ENCODE results near the gene EAPP. TPM values are rescaled to one million over a fixed set of nuclear protein-coding genes. Genes with fewer than 3 reads are reported as not detected.

EAPP gene
- total RNA-seq, 1 experiment from 2014 or later = 32.2 TPM

GRCh38 chr14:34536951-34537676 lies 2.4 kb downstream of the EAPP start:
- intact Hi-C loops (cut with micrococcal nuclease) = no loop called here
- POLR2A ChIA-PET = interaction anchor here (0.7 kb wide), 1 partner anchor 81 kb away, joined by 3 read pairs; no protein-coding TSS in a partner anchor

More at GRCh38 chr14:34536951-34537676, 2.4 kb downstream of the EAPP start:
- no peak overlapping the region for H3K4me2 ChIP-seq (ENCODE audit: low read length)
- H3K9ac ChIP-seq (ENCODE audit: low read length) = no peak overlapping the region
- TF ChIP-seq SRF (IDR thresholded peaks at IDR 0.05; ENCODE audit: low read depth) (no peak), RAD21 (IDR thresholded peaks at IDR 0.05; ENCODE audit: low read depth) (no peak), ZNF274 (IDR thresholded peaks at IDR 0.05; ENCODE audit: low read depth, low read length) (no peak), TCF7L2 (IDR thresholded peaks at IDR 0.05; ENCODE audit: borderline replicate concordance, extremely low read depth, insufficient read depth, insufficient read length) (no peak), YY1 (IDR thresholded peaks at IDR 0.05; ENCODE audit: extremely low read depth, insufficient replicate concordance, low read depth, low read length) (no peak), POLR2A (IDR thresholded peaks at IDR 0.05; ENCODE audit: borderline replicate concordance, extremely low read depth, insufficient read depth, insufficient read length) (no peak), FOSL1 (IDR thresholded peaks at IDR 0.05; ENCODE audit: low read depth) (no peak), CBX3 (IDR thresholded peaks at IDR 0.05; ENCODE audit: low read depth) (no peak), POLR2AphosphoS5 (IDR thresholded peaks at IDR 0.05; ENCODE audit: low read depth, low read length) (no peak), CEBPB (IDR thresholded peaks at IDR 0.05; ENCODE audit: low read depth) (no peak), SIN3A (IDR thresholded peaks at IDR 0.05; ENCODE audit: low read depth) (no peak), SP1 (IDR thresholded peaks at IDR 0.05; ENCODE audit: low read depth) (no peak), ZBTB33 (IDR thresholded peaks at IDR 0.05; ENCODE audit: extremely low read depth, insufficient replicate concordance, low read length) (no peak), ELF1 (IDR thresholded peaks at IDR 0.05; ENCODE audit: borderline replicate concordance, low read depth) (no peak), REST (IDR thresholded peaks at IDR 0.05; ENCODE audit: low read depth) (no peak), MAX (IDR thresholded peaks at IDR 0.05) (no peak), EZH2 (IDR thresholded peaks at IDR 0.05) (no peak)
- H2AFZ ChIP-seq (ENCODE audit: low read depth, low read length, poor library complexity, severe bottlenecking) = no peak overlapping the region
- no TSS peak for BruUV-seq (replicated peaks)
- no peaks in the 10 kb centered on the region for H3K9me2 ChIP-seq (ENCODE audit: insufficient read depth)
- peaks cover 7 to 28% of the 10 kb centered on the region in 2 experiments; a peak in 3 of 4 replicates for H3K36me3 ChIP-seq (ENCODE audit: control insufficient read depth in 1 of 2, insufficient read depth in 2 of 2, low read length in 2 of 2)
- H3K27ac ChIP-seq (ENCODE audit: low read depth, low read length) = no peak overlapping the region
- H3K4me1 ChIP-seq (ENCODE audit: control insufficient read depth in 1 of 2, insufficient read depth in 2 of 2, low read length in 2 of 2) = peaks cover 6 to 11% of the 10 kb centered on the region in 2 experiments; a peak in 3 of 4 replicates
- ChIA-PET CTCF (interaction anchor here (0.7 kb wide), 1 partner anchor 126 kb away, joined by 3 read pairs; no protein-coding TSS in a partner anchor), RAD21 (ENCODE audit: low non-redundant PET in 1 of 2, low total read pairs in 2 of 2, uncharacterized antibody in 2 of 2, unreplicated experiment in 2 of 2) (no interaction called here)
- no peaks in the 10 kb centered on the region for H4K20me1 ChIP-seq (ENCODE audit: insufficient read depth)
- peaks cover 27% of the 10 kb centered on the region for H3K79me2 ChIP-seq (ENCODE audit: insufficient read depth, low read length)
- DNase-seq (ENCODE audit: low read depth, low spot score) = no peak
- ATAC-seq = no peak
- no peaks in the 10 kb centered on the region for H3K27me3 ChIP-seq (ENCODE audit: insufficient read depth, low read length)
- H3K9me3 ChIP-seq (ENCODE audit: control insufficient read depth in 1 of 2, insufficient read depth in 1 of 2, low read depth in 1 of 2, low read length in 2 of 2) = no peaks in the 10 kb centered on the region
- H3K4me3 ChIP-seq (replicated peaks in 1 of 2; ENCODE audit: low read depth in 1 of 2, low read length in 2 of 2) = no peak overlapping the region
